ENCODE results near the gene VPS13A.
"Not testable (repeated sequence)": the region's sequence is repeated elsewhere in the genome, so short reads cannot be mapped to it uniquely, and the experiment has no call there.

VPS13A gene

DNA sequence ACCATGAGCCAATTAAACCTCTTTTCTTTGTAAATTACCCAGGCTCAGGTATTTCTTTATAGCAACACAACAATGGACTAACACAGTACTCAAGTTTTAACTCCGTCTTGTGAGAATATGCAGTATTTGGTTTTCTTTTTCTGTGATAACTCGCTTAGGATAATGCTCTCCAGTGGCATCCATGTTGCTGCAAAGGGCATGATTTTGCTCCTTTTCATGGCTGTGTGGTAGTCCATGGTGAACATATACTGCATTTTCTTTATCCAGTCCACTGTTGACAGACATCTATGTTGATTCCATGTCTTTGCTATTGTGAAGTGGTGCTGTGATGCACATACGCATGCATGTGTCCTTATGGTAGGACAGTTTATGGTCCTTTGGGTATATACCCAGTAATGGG lies 10.9 kb downstream of the VPS13A start:
- no peak for DNase-seq (ENCODE audit: low spot score)

DNA sequence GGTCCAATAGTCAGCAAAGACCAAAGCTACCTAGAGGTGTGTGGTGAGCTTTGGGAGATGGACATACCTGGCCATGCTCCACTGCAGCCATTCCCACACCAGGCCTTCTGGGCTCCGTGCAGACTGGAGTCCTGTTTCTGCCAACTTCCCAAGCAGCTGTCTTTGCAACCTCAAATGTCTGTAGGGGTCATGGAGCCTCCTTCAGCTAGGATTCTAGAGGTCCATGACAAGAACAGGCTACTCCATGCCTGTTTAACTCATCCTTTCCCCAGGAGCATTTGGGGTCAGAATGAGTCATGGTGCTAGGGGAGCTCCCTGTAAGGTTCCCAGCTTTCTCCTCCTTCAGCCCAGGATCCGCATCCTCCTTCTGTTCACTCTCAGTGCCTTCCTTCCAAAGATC lies 17.1 kb downstream of the VPS13A start:
- no peak for DNase-seq (ENCODE audit: low spot score)

DNA sequence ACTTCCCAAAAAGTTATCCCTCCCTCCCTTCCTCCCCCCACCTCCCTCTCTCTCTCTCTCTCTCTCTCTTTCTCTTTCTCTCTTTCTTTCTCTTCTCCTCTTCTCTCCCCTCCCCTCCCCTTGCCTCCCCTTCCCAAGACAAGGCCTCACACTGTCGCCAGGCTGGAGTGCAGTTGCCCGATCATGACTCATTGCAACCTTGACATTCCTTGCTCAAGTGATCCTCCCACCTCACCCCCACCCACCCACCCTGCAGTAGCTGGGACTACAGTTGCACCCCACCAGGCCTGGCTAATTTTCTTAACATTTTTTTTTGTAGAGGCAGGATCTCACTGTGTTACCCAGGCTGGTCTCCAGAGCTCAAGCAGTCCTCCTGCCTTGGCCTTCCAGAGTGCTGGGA lies 32.8 kb downstream of the VPS13A start:
- no peak for DNase-seq (ENCODE audit: low spot score)

DNA sequence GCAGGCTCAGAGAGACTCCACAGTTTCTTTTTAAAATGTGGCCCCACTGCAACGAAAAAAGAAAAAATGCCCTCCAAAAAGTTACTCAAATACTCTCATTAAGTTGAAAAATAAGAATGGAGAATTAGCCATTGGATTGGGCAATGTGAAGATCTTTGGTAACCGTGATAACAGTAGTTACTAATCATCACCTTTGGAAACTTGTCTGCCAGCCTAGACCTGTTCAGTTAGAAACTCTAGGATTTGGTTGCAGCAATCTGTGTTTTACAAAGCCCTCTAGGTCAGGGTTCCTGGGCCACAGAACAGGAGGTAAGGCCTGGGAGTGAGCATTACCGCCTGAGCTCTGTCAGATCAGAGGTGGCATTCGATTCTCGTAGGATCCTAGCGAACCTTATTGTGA lies 34.2 kb downstream of the VPS13A start:
- DNase-seq (ENCODE audit: low spot score): no peak

DNA sequence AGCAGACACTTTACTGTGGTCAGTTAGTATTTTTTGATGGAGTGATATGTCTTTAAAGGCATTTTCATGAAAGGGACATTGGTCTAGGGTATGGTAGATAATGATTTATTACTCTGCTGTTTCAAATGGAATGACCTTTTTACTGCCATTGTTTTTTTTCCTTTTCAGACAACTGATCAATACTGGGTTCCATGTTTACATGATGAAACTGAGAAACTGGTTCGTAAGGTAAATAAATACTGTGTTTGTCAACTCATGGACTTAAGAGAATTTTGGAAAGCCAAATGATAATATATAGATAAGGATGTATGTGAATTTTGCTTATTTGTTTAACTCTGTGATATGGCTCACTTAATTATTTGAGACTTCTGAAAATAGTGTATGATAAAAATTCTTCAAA lies 35.5 kb downstream of the VPS13A start:
- no peak for DNase-seq (ENCODE audit: low spot score)

DNA sequence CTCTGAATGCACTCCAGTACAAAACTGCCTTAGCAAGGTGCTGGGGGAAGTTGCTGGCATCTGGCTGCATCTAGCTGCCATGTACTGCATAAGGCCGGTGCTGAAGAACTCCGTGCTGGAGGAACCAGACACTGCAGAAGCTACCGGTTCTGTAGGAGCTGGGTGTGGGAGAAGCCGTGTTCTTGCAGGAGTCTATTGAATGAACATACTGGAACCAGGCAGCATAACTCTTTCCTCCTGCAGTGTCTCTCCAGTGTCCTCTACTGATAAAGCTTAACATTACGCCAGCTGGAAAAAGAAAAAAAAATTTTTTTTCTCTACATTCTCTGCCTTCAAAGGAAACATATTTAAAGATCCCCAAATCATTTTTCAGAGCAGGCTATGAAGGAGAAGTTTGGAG lies 38.5 kb downstream of the VPS13A start:
- no peak for DNase-seq (ENCODE audit: low spot score)

DNA sequence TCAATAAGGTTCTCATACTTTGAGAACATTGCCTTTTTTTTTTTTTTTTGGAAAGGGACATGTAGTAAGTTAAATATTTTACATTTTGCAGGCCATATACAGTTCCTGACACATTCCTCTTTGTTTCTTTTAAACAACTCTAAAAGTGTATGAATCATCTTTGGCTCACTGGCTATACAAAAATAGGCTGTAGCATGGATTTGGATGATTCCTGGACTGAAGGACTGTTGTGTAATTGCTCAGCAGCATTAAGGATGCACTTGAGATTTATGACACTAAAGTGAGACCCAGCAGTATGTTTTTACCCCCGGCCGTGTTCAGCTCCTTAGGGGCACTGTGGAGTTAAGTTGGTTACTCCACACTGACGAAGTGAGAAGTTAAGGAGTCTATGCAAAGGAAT lies 41.3 kb downstream of the VPS13A start:
- no peak for DNase-seq (ENCODE audit: low spot score)

DNA sequence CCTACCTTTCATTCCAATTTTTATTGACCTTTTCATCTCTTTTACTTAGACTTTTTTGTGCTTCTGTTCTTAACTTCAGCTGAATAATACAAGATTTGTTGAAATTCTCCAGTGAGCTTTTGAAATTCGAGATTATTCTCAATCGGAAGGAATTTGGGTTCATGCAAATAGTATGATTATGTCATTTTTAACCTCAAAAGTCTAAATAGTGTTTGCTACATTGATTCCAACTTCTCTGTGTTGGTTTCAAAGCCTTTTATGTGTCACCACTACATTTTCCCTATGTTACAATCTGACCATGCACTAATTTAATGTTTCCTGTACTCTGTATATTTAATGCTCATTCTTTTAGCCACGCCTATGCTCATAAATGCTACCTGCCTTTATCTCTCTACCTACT lies 44.1 kb downstream of the VPS13A start:
- no peak for DNase-seq (ENCODE audit: low spot score)

DNA sequence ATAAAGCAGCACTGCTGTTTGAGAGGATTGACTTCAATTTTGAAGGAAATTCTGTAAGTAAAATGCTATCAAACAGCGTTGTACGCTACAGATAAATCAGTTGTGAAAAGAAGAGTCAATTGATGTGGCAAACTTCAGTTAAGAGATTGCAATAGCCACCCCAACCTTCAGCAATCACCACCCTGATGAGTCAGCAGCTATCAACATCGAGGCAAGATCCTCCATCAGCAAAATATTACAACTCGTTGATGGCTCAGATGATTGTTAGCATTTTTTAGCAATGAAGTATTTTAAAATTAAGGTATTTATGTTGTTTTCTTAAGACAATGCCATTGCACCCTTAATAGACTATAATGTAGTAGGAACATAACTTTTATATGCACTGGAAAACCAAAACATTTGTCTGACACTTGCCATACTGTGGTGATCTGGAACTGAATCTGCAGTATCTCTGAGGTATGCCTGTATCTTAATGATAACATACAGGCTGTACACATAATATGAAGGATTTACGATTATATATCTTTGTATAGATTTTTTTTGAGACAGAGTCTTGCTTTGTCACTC lies 47.5 kb downstream of the VPS13A start:
- DNase-seq (ENCODE audit: low spot score): no peak

DNA sequence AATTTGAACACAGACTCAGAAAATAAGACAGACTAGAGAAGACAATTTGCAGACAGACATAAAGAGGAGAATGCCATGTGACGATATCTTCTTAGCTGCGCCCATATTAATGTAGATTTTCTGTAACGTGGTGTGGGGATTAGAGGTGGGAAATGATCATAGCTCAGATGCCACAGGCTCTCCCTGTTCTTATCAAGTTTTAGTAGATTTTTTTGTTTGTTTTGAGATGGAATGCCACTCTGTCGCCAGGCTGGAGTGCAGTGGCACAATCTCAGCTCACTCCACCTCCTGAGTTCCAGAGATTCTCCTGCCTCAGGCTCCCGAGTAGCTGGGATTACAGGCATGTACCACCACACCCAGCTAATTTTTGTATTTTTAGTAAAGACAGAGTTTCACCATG lies 59.4 kb downstream of the VPS13A start:
- DNase-seq (ENCODE audit: low spot score): no peak

DNA sequence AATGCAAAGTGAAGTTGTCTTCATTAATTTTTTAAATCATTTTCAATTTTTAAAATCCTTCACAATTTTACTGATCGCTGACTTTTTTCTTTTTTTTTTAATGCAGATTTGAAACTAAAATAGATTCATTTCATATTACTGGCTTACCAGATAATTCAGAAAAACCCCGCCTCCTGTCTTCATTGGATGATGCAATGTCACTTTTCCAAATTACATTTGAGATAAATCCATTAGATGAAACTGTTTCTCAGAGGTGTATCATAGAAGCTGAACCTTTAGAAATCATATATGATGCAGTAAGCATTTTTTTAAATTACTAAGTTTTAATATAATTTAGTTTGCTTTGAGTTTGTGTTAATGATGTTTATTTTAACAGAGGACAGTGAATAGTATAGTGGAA lies 60.6 kb downstream of the VPS13A start:
- DNase-seq (ENCODE audit: low spot score): no peak

DNA sequence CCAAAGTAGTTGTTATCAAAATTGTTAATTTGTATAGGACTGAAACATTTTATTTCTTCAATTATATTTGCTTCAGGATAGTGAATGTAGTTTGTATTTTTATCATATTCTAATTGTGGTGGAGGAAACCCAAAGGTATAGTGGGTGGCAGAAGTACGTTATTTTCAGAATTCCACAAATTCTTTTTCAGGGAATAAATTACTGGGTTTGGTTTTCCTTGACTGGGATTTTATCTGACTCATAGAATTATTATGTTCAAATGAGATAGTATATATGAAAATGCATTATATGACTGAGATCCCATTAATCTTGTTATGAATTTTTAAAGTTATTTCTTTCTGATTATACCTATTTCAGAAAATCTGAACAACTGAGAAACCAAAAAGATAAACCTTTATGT lies 73.7 kb downstream of the VPS13A start:
- no peak for DNase-seq (ENCODE audit: low spot score)

DNA sequence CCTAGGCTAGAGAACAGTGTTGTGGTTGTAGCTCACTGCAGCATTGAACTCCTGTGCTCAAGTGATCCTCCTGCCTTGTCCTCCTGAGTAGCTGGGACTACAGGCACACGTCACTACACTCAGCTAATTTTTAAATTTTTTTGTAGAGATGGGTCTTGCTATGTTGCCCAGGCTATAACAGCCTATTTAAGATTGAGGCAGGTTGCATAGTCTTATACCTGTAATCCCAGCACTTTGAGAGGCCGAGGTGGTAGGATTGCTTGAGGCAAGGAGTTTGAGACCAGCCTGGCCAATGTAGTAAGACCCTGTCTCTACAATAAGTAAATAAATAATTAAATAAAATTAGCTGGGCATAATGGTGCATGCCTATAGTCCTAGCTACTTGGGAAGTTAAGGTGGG lies 79.9 kb downstream of the VPS13A start:
- DNase-seq (ENCODE audit: low spot score): no peak

DNA sequence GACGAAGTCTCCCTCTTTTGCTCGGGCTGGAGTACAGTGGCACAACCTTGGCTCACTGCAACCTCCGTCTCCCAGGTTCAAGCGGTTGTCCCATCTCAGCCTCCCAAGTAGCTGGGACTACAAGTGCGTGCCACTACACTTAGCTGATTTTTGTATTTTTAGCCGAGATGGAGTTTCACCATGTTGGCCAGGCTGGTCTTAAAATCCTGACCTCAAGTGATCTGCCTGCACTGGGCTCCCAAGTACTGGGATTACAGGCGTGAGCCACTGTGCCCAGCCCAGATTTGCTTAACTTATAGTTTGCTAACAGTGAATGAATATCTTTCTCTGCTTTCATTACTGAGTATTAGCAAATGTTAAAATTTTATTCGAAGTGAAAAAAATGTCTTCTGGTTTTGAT lies 84.3 kb downstream of the VPS13A start:
- no peak for DNase-seq (ENCODE audit: low spot score)

DNA sequence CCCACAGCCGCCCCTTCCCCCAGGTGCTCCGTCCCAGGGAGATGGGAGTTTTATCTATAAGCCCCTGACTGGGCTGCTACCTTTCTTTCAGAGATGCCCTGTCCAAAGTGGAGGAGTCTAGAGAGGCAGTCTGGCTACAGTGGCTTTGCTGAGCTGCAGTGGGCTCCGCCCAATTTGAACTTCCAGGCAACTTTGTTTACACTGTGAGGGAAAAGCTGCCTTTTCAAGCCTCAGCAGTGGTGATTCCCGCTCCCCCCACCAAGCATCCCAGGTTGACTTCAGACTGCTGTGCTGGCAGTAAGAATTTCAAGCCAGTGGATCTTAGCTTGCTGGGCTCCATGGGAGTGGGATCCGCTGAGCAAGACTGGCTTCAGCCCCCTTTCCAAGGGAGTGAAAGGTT lies 90.4 kb downstream of the VPS13A start:
- not testable (repeated sequence) for DNase-seq (ENCODE audit: low spot score)

DNA sequence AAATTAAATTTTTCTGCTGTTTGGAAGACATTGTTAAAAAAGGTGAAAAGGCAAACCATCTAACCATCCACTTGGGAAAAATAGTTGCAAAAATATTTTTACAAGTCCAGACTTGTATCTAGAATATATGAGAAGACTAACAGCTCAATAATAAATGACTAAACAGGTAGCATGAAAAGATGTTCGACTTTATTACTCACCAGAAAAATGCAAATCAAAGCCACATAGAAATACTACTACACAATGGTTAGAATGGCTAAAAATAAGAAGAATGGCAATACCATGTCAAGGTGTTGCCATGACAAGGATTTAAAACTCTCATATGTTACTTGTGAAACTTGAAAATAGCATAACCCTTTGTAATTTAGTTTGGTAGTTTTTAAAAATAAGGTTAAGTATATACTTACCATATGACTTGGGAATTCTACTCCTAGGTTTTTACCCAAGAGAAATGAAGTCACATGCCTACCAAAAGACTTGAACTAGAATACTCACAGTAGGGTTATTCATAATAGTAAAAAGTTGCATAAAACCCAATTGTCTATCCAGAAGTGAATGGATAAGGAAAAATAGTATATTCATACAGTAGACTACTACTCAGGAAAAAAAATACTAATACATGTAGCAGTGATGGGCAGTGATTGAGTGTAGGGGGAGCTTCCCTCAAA lies 93.8 kb downstream of the VPS13A start:
- no peak for DNase-seq (ENCODE audit: low spot score)

DNA sequence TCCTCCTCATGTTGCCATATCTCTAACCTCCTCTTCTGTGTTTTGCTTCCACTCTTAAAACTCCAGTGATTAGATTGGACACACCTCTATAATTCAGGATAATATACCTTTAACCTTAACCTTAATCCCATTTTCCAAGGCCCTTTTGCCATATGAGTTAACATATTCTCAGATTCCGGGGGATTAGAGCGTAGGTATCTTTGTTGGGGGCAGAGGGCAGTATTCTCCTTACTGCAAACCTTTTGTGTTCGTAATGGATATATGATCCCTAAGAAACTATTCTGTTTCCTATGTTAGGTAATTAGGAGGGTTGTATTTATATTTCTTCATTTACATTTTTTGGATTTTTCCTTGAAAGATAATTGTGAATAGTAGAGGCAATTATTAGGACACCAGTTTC lies 99.5 kb downstream of the VPS13A start:
- no peak for DNase-seq (ENCODE audit: low spot score)

DNA sequence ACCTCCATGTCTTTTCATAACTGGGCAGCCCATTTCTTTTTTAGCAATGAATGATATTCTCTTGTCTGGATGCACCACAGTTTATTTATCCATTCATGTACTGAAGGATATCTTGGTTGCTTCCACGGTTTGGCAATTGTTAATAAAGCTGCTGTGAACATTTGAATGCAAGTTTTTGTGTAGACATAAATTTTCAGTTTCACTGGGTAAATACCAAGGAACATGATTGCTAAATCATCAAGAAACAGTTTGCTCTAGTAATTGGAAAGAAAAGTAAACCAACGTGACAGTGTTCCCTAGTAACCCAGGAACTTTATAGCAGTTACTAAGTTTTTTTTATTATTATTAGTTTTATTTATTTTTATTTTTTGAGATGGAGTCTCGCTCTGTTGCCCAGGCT lies 100.4 kb downstream of the VPS13A start:
- DNase-seq (ENCODE audit: low spot score): no peak

DNA sequence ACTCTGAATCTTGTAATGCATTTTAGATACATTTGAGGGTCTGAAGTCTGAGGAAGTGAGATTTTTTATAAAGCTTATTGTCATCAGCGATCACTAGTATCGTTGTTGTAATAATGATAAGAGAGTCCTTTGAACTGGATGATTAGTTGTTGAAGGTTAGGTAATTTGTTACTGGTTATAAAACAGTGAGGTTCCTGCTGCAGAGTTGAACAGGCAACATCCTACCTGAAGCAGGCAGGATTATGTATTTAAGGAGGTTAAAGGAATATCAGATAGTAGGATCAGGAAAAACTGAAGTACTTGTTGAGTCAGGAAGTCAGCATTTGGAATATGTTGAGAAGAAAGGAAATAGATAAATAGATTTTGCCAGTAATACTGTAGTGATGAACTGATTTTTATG lies 106.7 kb downstream of the VPS13A start:
- DNase-seq (ENCODE audit: low spot score): no peak

DNA sequence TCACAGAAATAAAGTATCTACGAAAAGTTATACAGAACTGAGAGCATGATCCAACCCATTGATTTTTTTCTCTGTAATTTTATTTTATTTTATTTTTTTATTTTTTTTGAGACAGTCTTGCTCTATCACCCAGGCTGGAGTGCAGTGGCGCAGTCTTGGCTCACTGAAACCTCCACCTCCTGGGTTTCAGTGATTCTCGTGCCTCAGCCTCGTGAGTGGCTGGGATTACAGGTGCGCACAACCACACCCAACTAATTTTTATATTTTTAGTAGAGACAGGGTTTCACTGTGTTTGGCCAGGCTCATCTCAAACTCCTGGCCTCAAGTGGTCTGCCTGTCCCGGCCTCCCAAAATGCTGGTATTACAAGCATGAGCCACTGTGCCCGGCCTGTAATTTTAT lies 107.3 kb downstream of the VPS13A start:
- DNase-seq (ENCODE audit: low spot score): no peak

DNA sequence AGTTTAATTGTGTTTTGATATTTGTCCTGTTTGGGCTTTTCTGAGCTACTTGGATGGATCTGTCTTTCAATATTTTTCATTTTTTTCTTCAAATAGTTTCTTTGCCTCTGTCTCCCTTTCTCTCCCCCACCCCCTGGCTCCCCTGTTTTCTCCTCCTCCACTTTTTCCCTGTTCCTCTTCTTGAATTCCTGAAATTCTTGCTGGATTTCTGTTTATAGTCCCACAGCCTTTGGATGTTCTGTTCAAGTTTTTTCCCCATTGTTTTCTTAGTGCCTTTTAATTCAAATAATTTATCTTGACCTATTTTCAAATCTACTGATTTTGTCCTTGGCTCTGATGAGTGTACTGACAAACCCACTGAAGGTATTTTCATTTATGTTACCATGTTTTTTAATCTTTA lies 113.0 kb downstream of the VPS13A start:
- no peak for DNase-seq (ENCODE audit: low spot score)

DNA sequence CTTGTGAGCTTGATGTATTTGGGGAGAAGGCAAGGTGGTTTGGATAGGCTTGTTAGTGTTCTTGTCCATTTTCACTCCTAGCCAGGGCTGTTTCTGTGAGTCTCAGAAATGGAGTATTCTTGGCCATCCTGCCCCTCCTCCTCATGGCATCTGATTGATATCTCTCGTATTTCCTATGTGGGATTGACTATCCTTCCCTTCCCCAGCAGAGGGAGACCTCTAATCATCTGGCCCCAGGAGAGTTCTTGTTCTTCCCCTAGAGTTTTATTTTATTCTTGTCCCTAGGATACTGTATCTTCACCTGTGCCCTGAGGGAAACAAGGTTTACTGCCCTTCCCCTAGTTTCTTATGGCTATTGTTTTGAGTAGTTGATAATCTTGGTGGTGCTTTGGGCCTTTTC lies 114.4 kb downstream of the VPS13A start:
- no peak for DNase-seq (ENCODE audit: low spot score)

DNA sequence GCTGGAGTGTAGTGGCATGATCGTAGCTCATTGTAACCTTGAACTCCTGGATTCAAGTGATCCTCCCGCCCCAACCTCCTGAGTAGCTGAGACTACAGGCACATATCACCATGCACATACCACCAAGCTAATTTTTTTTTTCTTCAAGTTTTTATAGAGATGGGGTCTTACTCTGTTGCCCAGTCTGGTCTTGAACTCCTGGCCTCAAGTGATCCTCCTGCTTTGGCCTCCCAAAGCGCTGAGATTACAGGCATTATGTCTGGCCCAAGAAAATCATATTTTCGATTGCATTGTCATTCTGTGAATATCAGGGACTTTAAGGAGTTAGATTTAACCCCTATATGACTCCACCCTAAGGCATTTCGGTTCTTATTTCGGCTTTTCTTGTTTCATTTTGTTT lies 116.6 kb downstream of the VPS13A start:
- DNase-seq (ENCODE audit: low spot score): no peak

DNA sequence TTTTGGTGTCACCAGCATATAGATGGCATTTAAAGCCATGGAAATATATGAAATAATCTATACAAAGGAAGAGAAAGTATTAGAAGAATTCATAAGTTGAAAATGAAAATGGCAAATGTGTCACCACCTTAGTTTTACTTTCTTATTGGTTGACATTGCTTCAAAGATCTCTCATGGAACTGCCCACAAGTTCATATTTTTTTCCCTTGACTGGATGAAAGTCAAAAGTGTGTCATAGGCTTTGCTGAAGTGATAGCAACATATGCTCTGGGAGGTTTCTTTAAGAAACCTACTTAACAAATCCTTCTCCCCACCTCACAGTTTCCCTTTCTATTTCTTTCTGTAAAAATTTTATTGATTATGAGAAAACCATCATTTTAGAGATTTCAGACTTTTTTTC lies 127.2 kb downstream of the VPS13A start:
- DNase-seq (ENCODE audit: low spot score): no peak
